ENCODE measurements around the gene CABP1. TPM values are rescaled to one million over a fixed set of nuclear protein-coding genes. Genes with fewer than 3 reads are reported as not detected.

Gene CABP1
- total and polyA plus RNA-seq, 2 of the 13 experiments (the other 11 are each of a cell fraction or from before 2014, with no cell fraction given) = not detected

DNA sequence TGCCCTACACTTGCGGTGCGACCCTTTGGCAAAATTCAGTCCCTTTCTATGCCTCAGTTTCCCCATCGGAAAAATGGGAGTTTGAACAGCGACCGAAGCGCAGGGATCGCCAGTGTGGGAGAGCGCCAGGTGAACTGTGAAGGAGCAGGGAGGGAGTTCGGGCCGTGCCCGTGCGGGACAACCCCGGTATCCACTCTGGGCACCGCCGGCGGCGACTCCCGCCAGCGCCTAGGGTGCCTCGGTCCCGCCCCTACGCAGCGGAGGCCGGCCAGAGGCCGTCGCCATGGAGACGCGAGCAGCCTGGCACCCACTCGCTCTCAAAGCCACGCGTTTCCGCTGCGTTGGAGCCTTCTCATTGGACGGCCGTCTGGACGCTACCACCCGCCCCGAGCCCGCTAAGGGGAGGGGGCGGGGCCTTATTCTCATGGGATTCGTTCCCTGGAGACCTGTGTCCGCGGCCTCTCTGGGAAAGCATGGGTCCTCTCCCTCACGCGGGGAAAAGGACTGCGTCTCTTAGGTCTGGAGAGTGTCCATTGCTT lies 45.8 kb downstream of the CABP1 start (continued):
- TF ChIP-seq, protein P1, sequence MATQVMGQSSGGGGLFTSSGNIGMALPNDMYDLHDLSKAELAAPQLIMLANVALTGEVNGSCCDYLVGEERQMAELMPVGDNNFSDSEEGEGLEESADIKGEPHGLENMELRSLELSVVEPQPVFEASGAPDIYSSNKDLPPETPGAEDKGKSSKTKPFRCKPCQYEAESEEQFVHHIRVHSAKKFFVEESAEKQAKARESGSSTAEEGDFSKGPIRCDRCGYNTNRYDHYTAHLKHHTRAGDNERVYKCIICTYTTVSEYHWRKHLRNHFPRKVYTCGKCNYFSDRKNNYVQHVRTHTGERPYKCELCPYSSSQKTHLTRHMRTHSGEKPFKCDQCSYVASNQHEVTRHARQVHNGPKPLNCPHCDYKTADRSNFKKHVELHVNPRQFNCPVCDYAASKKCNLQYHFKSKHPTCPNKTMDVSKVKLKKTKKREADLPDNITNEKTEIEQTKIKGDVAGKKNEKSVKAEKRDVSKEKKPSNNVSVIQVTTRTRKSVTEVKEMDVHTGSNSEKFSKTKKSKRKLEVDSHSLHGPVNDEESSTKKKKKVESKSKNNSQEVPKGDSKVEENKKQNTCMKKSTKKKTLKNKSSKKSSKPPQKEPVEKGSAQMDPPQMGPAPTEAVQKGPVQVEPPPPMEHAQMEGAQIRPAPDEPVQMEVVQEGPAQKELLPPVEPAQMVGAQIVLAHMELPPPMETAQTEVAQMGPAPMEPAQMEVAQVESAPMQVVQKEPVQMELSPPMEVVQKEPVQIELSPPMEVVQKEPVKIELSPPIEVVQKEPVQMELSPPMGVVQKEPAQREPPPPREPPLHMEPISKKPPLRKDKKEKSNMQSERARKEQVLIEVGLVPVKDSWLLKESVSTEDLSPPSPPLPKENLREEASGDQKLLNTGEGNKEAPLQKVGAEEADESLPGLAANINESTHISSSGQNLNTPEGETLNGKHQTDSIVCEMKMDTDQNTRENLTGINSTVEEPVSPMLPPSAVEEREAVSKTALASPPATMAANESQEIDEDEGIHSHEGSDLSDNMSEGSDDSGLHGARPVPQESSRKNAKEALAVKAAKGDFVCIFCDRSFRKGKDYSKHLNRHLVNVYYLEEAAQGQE (IDR thresholded peaks at IDR 0.05; ENCODE audit: borderline replicate concordance in 1 of 2, low read depth in 1 of 2, low read length in 2 of 2) = peak in 1 of 2 experiments; percentile 12; a peak in 1 of 4 replicates
- TF ChIP-seq ZNF775 (CRISPR knock-in tag; IDR thresholded peaks at IDR 0.05; ENCODE audit: borderline replicate concordance) (no peak), NR2C2 (CRISPR knock-in tag; IDR thresholded peaks at IDR 0.05; ENCODE audit: borderline replicate concordance) (no peak), ZNF326 (CRISPR knock-in tag; IDR thresholded peaks at IDR 0.05; ENCODE audit: borderline replicate concordance) (no peak), ZFP36L2 (CRISPR knock-in tag; IDR thresholded peaks at IDR 0.05) (no peak), ZNF12 (CRISPR knock-in tag; IDR thresholded peaks at IDR 0.05) (no peak), TEAD3 (CRISPR knock-in tag; optimal IDR thresholded peaks at IDR 0.05; ENCODE audit: borderline replicate concordance) (peak; percentile 0), MAFK (conservative IDR thresholded peaks at IDR 0.05 in 1 of 2, IDR thresholded peaks at IDR 0.05 in 1 of 2; ENCODE audit: low read length in 2 of 2) (no peak), GABPA (IDR thresholded peaks at IDR 0.05; ENCODE audit: low read depth, low read length) (0 out of 2 replicates have a peak, but pooled peaks have one; percentile 39), GABPA (CRISPR knock-in tag; IDR thresholded peaks at IDR 0.05; ENCODE audit: low read depth) (no peak), ATF7-NPFF (CRISPR knock-in tag; IDR thresholded peaks at IDR 0.05; ENCODE audit: low read depth) (no peak), CREB1 (IDR thresholded peaks at IDR 0.05) (no peak), CREB1 (CRISPR knock-in tag; IDR thresholded peaks at IDR 0.05) (peak; percentile 86), MEIS1 (CRISPR knock-in tag; IDR thresholded peaks at IDR 0.05; ENCODE audit: borderline replicate concordance) (no peak), SKI (IDR thresholded peaks at IDR 0.05; ENCODE audit: partially characterized antibody) (no peak), CCDC6 (CRISPR knock-in tag; IDR thresholded peaks at IDR 0.05) (no peak), ZNF207 (IDR thresholded peaks at IDR 0.05; ENCODE audit: borderline replicate concordance) (no peak), ZMYM3 (CRISPR knock-in tag; IDR thresholded peaks at IDR 0.05) (peak; percentile 19; the same call in 1 of the 2 replicates), ZNF644 (CRISPR knock-in tag; IDR thresholded peaks at IDR 0.05; ENCODE audit: low read depth) (no peak), ZNF17 (CRISPR knock-in tag; IDR thresholded peaks at IDR 0.05) (no peak), NFKBIZ (CRISPR knock-in tag; IDR thresholded peaks at IDR 0.05) (no peak), ZNF672 (CRISPR knock-in tag; IDR thresholded peaks at IDR 0.05) (no peak), ZNF709 (CRISPR knock-in tag; IDR thresholded peaks at IDR 0.05) (no peak)
- TF ChIP-seq, protein P2, sequence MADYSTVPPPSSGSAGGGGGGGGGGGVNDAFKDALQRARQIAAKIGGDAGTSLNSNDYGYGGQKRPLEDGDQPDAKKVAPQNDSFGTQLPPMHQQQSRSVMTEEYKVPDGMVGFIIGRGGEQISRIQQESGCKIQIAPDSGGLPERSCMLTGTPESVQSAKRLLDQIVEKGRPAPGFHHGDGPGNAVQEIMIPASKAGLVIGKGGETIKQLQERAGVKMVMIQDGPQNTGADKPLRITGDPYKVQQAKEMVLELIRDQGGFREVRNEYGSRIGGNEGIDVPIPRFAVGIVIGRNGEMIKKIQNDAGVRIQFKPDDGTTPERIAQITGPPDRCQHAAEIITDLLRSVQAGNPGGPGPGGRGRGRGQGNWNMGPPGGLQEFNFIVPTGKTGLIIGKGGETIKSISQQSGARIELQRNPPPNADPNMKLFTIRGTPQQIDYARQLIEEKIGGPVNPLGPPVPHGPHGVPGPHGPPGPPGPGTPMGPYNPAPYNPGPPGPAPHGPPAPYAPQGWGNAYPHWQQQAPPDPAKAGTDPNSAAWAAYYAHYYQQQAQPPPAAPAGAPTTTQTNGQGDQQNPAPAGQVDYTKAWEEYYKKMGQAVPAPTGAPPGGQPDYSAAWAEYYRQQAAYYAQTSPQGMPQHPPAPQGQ (CRISPR knock-in tag; IDR thresholded peaks at IDR 0.05; ENCODE audit: borderline replicate concordance) = 0 out of 2 replicates have a peak, but pooled peaks have one; percentile 2
- TF ChIP-seq, protein P3, sequence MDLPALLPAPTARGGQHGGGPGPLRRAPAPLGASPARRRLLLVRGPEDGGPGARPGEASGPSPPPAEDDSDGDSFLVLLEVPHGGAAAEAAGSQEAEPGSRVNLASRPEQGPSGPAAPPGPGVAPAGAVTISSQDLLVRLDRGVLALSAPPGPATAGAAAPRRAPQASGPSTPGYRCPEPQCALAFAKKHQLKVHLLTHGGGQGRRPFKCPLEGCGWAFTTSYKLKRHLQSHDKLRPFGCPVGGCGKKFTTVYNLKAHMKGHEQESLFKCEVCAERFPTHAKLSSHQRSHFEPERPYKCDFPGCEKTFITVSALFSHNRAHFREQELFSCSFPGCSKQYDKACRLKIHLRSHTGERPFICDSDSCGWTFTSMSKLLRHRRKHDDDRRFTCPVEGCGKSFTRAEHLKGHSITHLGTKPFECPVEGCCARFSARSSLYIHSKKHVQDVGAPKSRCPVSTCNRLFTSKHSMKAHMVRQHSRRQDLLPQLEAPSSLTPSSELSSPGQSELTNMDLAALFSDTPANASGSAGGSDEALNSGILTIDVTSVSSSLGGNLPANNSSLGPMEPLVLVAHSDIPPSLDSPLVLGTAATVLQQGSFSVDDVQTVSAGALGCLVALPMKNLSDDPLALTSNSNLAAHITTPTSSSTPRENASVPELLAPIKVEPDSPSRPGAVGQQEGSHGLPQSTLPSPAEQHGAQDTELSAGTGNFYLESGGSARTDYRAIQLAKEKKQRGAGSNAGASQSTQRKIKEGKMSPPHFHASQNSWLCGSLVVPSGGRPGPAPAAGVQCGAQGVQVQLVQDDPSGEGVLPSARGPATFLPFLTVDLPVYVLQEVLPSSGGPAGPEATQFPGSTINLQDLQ (CRISPR knock-in tag; IDR thresholded peaks at IDR 0.05) = no peak
